HCT116 (cell line): ENCODE results near the gene SLC4A2.

Source experiments
- CEBPB ChIP-seq: IDR thresholded peaks from 2 replicates; pipeline ENCODE4 v1.6.1; 2012; ENCODE audit warnings: low read depth
- CTCF ChIP-seq, 3 experiments: fragments of 200-600 bp in 1 of 3; sonication (generic) in 1 of 3; IDR thresholded peaks in 2 of 3; conservative IDR thresholded peaks in 1 of 3; 2 replicates each; pipeline ENCODE4 v1.5.1; 2012 to 2017; ENCODE audit warnings: low read depth in 2 of 3, low read length in 2 of 3, antibody characterized with exemption in 1 of 3, borderline replicate concordance in 1 of 3, control low read depth in 1 of 3, mild to moderate bottlenecking in 1 of 3, mixed read lengths in 1 of 3, mixed run types in 1 of 3, moderate library complexity in 1 of 3; ENCODE audit not compliant: insufficient read depth in 1 of 3
- EZH2 ChIP-seq: fragments of 200-600 bp; sonication (generic); IDR thresholded peaks from 2 replicates; pipeline ENCODE4 v1.6.1; 2017; ENCODE audit warnings: antibody characterized with exemption, mixed run types
- MAX ChIP-seq: IDR thresholded peaks from 2 replicates; pipeline ENCODE4 v1.6.1; 2012
- POLR2A ChIP-seq: IDR thresholded peaks from 2 replicates; pipeline ENCODE4 v1.7.0; 2011; ENCODE audit warnings: borderline replicate concordance; ENCODE audit not compliant: insufficient read depth, insufficient read length; ENCODE audit errors: extremely low read depth
- ZBTB33 ChIP-seq: IDR thresholded peaks from 2 replicates; pipeline ENCODE4 v1.6.1; 2011; ENCODE audit warnings: mild to moderate bottlenecking, low read length, moderate library complexity; ENCODE audit not compliant: insufficient replicate concordance; ENCODE audit errors: extremely low read depth
- ZNF274 ChIP-seq: fragments of 200-500 bp; sonication (Bioruptor generic); IDR thresholded peaks from 2 replicates; pipeline ENCODE4 v1.6.1; 2014; ENCODE audit warnings: mild to moderate bottlenecking, low read depth, low read length, inconsistent platforms

GRCh38 chr7:151053096-151053495, 6.3 kb upstream of the SLC4A2 start:
- no peak for TF ChIP-seq EZH2
- no peak for TF ChIP-seq CTCF (IDR thresholded peaks at IDR 0.05 in 2 of 3, conservative IDR thresholded peaks at IDR 0.05 in 1 of 3; ENCODE audit: borderline replicate concordance in 1 of 3, insufficient read depth in 1 of 3, low read depth in 2 of 3, low read length in 2 of 3)
- TF ChIP-seq ZBTB33: no peak
- no peak for TF ChIP-seq CEBPB
- no peak for TF ChIP-seq ZNF274
- no peak for TF ChIP-seq MAX
- no peak for TF ChIP-seq POLR2A
